DMS79 (cell line): ENCODE data around the gene MCM10.
"Not testable (repeated sequence)": the region's sequence is repeated elsewhere in the genome, so short reads cannot be mapped to it uniquely, and the experiment has no call there.

Experiments
- DNase-seq: peaks from one replicate; lab custom pipeline; 2025; lab: John Stamatoyannopoulos, UW

MCM10 gene

DNA sequence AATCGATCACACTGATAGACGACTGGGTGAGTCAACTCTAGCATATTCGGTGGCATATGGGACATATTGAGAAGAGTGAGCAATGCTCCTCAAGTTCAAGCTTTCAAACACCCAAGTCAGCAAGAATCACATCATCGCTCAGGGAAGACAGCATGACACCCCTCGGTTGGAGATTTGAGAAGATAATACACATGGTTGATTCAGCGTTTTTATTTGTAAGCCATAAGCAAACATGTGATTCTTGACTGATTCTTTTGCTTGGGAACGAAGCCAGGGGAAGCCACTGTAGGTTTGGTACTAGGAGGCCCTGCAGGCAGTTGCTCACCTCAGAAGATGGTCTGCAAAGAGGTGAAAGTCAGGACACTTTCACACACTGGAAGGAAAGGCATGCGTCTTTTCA lies 60.2 kb downstream of the MCM10 start:
- no peak for DNase-seq

DNA sequence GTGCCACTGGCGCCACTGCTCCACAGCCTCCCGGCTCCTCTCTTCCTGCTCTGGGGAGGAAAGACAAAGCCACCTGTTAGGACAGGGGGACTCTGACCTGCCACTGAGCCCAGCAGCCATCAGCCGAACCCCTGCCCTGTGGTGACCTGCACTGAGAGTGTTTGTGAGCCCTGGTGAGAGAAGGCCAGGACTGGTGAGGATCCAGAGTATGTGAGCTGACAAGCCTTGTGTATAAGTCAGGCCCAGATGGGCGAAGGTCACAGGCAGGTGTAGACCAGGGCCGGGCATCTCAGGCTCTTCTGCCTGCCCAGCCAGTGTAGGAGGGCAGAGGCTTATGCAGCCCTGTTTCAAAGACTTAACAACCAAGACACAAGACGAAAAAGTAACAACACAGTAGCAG lies 60.8 kb downstream of the MCM10 start:
- no peak for DNase-seq

DNA sequence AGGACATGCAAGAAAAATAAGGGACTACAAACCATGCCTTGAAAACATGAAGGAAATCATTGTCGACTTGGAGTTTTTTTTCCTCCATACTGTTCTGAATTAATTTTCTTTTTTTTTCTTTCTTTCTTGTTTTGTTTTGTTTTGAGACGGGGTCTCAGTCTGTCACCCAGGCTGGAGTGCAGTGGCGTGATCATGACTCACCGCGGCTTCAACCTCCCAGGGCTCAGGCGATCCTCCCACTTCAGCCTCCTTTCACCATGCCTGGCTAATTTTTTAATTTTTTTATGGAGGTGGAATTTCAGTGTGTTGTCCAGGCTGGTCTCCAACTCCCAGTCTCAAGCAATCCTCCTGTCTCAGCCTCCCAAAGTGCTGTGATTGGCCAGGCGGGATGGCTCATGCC lies 61.2 kb downstream of the MCM10 start:
- DNase-seq, result no peak

DNA sequence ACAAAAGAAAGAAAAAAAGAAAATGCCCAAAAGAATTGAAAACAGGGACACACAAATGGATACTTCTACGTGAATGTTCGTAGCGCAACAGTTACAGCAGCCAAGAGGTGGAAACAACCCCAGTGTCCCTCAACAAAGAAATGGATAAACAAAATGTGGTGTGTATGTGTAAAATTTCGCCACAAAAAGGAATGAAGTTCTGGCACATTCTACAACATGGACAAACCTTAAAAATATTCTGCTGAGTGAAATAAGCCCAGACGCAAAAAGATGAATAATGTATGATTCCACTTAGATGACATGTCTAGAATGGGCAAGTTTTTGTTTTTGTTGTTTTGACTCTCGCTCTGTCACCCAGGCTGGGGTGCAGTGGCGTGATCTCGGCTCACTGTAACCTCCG lies 61.9 kb downstream of the MCM10 start:
- DNase-seq, result no peak

DNA sequence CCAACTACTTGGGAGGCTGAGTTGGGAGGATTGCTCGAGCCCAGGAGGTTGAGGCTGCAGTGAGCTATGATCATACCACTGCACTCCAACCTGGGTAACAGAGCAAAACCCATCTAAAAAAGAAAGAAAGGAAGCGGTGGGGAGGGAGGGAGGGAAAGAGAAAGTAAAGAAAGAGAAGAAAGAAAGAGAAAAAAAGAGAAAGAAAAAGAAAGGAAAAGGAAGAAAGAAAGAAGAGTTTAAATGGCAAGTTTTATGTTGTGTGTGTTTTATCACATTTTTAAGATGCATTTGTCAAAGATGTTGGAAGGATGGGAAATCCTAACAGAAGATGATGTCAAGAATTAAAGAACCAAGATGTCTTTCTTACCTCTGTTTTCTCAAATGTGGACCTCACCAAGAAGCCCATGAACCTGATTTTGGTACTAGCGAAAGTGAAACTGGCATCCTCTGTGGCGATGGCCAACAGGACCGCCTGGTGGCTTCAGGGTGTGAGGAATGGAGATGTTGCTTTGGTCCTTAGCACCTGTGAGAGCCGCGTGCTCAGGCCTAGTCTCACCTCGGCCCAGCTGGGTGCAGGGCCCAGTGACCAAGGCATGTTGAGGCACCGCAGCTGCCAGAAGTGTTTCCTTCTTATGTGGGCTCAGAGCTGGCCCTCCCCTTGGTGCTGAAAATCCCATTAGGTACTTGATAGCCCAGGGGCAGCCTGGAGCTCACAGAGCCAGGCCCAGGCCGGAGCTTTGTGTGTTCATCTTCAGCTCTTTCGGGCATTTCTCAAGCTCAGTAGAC lies 63.0 kb downstream of the MCM10 start:
- no peak for DNase-seq

DNA sequence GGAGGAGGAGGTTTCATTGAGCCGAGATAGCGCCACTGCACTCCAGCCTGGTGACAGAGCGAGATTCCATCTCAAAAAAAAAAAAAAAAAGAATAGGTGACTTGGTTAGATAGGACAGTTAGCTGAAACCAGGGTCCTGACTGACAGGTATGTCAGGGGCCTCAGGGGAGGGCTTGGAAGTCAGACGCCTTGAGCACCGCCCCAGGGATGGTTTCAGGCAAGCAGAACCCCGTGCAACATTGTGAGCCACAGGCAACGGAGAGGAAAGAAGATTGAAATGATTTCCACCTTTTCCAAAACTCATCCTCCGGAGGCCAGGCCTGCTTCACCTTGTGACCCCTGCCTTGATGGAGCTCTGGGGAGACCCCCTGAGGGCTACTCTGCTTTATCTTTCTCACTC lies 64.2 kb downstream of the MCM10 start:
- no peak for DNase-seq

DNA sequence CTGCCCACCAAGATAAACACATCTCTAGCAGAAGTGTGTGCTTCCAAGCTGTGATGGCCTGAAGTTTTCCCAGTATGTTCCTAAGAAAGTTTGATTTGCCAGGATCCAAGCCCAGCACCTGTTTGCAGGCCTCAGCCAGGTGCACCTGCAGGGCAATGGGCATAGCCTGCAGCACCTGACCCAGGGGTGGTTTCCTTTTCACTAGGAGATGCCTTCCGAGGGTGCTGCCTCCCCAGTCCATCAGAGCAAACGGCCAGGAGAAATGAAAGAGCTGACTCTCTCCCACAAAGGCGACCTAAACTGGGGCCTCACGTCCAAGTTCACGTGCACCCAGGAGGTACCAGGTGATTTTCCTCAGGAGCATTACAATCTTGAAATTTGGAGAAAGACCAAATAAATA lies 65.7 kb downstream of the MCM10 start:
- no peak for DNase-seq

DNA sequence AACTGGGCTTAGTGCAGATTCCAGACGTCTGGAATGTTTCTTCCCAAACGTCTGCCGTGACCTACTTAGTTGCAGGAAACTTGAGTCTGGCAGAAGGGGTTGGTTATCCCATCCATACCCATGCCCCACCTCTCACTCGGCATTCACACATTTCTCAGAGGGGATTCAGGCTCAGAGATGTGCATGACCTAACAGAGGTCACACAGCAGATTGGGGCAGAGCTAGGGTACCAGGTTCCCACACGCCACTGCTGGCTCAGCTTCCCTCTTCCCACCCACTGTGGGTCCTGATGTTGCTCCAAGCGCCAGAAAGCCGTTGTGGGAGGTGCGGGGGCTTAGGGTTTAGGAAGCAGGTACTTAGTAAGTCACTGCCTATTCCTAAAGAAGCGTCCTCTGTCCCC lies 69.8 kb downstream of the MCM10 start:
- no peak for DNase-seq

DNA sequence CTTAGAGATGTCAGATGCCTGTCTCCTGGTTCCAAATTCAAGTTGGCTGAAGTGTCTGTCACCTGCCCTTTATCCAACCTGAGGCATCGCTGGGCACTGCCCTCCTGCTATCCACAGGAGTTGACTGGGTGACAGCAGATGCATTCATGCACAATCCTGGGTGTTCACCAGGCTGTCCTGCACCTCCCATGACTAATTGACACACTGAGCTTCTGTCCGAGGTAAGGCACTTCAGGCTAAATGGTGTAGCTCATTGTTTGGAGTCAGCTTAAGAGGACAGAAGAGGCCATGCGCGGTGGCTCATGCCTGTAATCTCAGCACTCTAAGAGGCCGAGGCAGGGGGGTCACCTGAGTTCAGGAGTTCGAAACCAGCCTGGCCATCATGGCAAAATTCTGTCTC lies 70.5 kb downstream of the MCM10 start:
- no peak for DNase-seq

DNA sequence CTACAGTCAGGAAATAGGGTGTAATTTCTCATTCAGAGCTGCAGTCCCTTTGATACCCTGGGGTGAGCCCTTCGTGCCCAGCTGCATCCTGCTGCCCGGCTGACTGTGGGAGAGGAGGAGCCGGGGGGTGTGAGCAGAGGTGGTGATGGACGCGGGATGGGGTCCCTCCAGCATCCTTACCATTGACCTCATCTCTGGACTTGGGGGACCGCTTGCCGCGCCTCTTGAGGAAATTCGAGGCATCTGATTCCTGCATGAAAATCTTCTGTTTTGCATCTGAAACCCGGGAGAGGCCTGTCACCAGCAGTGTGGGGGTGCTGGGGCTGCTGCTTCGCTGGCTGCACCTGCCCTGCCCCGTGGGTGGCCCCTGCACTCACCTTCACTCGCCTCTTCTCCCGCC lies 72.0 kb downstream of the MCM10 start:
- no peak for DNase-seq

DNA sequence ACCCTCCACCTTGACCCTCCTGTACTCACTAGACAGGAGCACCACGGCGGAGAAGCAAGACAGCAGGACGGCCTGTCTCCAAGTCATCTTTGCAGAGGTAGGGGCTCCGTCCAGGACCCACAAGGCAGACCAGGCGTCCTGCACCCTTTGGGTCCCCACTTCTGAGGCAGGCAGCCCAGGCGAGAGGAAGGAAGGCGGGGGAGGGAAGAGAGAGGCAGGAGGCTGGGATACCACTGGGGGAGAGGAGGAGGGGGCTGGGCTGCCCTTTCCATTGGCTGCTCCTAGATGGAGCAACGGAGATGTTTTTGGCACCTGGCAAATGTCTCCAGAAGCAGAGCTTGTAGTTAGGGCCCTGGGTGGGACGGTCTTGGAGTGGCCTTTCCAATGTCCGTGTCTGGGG lies 72.8 kb downstream of the MCM10 start, which contains the start of gene UCMA:
UCMA (minus strand) TSS at position 203 of the 400 bp plus-strand sequence; CDS start at position 87, 116 bp downstream.
- no peak for DNase-seq

DNA sequence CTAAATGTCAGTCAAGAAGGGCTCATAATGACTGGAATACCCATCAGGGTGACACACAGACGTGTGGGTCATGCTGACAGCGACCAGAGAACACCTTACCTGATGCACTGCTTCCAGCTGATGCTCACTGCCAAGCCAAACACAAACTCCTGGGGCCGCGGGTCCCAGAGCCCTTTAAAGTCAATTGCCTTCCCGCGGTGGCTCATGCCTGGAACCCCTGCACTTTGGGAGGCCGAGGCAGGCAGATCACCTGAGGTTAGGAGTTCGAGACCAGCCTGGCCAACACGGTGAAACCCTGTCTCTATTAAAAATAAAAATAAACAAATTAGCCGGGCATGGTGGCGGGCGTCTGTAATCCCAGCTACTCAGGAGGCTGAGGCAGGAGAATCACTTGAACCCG lies 73.4 kb downstream of the MCM10 start:
- DNase-seq, result not testable (repeated sequence)

DNA sequence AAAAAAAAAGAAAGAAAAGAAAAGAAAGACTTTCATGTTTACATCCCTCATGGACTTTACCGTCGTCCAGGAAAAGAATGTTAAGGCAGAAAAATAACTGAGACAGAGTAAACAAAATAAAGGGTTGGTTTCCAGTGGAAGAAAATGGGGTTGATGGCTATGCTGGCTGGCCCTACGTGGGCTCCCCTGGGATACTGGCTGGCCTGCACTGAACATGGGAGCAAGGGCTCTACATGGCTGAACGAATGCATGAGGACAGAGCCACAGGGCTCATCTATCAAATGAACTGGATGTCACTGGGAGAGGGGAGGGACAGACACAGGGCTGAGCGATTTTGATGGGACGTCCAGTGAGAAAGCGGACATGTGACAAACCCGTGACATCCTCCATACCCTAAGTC lies 75.3 kb downstream of the MCM10 start:
- no peak for DNase-seq

DNA sequence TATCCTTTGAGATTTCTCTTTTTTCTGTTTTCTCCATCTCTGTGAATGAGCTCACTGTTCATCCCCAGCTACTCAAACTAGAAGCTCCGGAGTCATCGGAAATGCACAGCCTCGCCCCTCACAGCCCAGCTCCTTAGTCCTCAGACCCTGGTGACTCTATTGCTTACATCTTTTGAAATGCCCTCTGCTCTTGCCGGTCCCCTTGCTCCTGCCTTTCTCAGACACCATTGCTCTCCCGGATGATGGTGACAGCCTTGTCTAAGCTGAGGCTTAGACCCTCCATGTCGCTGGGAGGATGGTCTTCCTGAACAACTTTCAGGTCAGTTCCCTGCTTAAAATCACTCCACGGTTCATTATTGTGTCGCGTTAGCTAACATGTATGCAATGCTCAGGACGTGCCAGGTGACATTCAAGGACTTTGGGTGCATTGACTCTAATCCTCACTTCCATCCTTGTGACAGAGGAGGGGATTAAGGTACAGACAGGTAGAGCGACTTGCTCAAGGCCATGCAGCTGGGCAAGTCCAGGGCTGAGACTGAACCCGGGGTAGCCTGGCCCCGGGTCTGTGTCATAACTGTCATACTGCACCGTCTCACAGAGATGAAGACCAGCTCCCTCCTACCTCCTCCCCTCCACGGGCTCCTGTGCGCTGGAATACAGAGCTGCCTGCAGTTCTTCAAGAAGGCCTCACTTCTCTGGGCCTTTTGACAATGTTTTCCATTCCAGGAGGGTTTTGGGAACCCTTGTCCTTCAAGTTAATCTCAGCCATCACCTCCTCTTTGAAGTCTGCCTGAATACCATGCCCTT lies 77.1 kb downstream of the MCM10 start:
- DNase-seq, result no peak

DNA sequence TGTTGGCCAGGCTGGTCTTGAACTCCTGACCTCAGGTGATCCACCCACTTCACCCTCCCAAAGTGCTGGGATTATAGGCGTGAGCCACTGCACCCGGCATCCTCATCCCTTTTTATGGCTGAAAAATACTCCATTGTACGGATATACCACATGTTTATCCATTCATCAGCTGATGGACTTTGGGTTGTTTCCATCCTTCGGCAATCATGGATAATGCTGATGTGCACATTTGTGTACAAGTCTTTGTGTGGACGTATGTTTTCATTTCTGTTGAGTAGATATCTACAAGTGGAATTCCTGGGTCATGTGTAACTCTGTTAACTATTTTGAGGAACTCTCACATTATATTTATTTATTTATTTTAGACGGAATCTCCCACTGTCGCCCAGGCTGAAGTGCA lies 78.6 kb downstream of the MCM10 start:
- no peak for DNase-seq

DNA sequence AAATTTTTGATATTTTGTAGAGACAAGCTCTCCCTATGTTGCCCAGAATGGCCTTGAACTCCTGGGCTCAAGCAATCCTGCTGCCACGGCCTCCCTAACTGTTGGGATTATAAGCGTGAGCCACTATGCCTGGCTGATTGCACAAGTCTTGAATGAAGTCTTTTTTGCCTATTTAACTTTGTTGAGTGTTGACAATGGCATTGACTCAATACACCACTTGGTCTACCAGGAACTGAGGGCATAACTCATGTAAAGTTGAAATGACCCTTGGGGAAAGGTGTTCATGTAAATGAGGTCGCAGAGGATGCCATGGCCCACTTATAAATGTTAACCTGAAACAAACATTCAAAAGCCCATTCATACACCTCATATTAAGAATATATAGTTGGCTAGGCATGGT lies 80.3 kb downstream of the MCM10 start:
- no peak for DNase-seq

DNA sequence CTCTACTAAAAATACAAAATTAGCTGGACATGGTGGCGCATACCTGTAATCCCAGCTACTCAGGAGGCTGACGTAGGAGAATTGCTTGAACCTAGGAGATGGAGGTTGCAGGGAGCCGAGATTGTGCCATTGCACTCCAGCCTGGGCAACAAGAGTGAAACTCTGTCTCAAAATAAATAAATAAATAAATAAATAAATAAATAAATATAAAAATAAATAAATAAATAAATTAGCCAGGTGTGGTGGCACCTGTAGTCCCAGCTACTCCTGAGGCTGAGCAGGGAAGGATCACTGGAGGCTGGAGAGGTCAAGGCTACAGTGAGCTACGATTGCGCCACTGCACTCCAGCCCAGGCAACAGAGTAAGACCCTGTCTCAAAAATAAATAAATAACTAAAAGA lies 80.9 kb downstream of the MCM10 start:
- DNase-seq, result not testable (repeated sequence)

DNA sequence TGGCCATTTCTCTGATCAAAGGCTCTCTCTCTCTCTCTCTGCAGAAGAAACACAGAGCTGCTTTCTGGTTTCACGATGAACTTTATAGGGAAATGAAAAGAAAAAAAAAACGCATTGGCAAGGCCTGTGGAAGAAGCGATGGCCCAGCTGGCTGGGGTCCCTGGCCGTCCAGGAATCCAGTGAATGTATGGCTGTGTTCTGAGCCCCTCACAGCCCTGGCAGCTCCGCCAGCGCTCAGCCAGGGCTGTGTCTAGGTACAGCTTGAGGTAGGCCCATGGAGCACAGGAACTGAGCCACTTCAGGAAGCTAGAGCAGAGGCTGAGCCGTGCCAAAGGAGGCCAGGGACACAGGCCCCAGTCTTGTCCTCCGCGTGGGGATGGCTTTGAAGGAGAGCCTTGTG lies 85.9 kb downstream of the MCM10 start:
- DNase-seq, result no peak

DNA sequence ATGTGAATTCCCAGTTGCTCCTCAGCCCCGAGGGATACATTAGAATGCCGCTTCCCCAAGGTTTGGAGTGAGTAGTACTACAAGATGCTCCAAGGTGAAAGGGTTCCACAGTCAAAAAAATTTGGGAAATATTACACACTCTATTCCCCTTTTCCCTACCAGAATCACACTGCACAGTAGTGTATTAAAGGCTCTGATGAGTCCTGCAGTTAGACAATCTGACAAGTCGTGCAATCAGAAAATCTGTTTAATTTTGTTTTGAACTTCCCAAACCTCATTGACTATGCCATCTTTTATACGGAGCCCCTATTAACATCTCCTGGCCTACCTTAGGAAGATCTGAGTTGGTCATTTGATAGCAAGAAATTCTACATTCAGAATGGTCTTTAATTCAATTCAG lies 86.4 kb downstream of the MCM10 start:
- no peak for DNase-seq

DNA sequence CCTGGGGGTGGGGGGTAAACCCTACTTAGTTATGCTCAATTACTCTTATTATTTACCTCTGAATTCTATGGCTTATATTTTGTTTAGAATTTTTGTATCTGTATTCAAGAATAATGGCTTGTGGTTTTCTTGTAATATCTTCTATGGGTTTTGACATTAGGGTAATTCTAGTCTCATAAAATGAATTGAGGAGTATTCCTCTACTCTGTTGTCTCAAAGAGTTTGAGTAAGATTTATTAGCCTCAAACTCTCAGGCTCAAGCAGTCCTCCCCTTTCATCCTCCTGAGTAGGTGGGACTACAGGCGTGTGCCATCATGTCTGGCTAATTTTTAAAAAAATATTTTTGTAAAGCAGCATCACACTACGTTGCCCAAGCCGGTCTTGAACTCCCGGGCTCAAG lies 92.4 kb downstream of the MCM10 start:
- no peak for DNase-seq

DNA sequence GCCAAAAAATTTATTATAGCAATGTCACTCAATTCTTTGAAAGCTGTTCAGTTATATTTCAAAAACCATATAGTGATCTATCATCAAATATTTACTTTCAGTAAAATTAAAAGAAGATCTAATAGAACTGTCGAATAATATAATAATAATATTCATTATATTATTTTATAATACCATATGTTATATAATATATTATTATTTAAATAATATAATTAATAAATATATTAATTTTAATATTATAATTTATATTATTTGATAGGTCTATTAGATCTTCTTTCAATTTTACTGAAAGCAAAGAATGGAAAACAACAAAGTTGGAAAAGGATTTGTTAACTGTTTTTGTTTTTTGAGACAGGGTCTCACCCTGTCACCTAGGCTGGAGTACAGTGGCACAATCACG lies 95.3 kb downstream of the MCM10 start:
- no peak for DNase-seq

DNA sequence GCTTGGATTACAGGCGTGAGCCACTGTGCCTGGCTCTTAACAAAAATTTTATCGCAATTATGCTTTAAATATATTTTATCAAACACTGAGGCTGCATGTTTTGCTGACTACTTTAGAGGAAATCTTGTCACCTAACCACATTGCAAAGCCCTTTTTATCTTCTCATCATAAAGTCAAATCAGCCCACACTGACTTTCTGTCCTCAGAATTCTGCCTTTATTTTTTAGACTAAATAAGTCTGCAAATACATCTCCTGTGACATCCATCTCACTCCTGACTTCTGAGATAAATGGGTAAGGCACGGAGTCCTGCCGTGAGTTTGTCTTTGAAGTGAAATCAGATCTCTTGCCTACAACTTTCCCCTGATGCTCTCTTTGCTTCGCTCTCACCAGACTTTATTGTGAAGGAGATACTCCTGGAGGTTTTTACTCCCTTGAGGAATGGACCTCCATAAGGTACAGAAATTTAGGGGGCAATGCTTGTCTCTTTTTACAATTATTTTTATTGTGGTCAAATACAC lies 96.3 kb downstream of the MCM10 start:
- DNase-seq, result no peak
